OCI-M2 (cell line): ENCODE results near the gene IBA57.
"Not testable (repeated sequence)": the region's sequence is repeated elsewhere in the genome, so short reads cannot be mapped to it uniquely, and the experiment has no call there.

Experiments
- DNase-seq: peaks from one replicate; lab custom pipeline; 2025; ENCODE audit not compliant: unreplicated experiment; lab: John Stamatoyannopoulos, UW

The IBA57 gene

DNA sequence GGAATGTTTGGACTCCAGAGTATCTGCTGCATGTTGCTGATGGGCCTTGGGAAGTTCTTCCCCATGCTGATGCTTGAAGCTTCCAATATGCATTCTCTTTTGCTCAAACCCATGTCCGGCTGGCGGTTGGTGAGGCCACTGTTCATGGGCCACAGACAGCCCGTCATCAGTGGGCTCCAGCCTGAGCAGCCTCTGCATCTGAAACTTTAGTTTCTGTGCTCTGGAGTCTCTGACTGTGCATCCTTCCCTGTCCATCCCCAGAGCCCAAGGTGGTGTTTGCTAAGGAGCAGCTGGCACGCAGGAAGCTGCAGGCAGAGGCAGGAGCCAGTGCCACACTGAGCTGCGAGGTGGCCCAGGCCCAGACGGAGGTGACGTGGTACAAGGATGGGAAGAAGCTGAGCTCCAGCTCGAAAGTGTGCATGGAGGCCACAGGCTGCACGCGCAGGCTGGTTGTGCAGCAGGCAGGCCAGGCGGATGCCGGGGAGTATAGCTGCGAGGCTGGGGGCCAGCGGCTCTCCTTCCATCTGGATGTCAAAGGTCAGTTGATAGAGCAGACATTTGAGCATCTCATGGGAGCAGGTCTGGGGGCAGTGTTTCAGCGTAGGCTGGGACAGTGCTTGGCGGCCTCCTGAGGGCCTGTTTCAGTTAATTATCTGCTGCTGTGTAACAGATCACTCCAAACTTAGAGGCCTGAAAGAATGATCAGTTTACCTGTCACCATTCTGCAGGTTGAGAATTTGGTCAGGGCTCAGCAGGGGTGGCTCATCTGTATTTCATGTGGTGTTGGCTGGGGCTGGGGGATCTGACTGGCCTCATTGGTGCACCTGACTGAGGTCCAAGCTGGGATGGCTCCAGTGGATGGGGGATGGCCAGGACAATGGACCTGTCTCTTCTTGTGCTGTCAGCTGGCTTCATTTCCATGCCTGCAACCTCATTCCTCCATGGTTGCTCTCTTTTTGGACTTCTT lies 58.9 kb downstream of the IBA57 start:
- no peak for DNase-seq

DNA sequence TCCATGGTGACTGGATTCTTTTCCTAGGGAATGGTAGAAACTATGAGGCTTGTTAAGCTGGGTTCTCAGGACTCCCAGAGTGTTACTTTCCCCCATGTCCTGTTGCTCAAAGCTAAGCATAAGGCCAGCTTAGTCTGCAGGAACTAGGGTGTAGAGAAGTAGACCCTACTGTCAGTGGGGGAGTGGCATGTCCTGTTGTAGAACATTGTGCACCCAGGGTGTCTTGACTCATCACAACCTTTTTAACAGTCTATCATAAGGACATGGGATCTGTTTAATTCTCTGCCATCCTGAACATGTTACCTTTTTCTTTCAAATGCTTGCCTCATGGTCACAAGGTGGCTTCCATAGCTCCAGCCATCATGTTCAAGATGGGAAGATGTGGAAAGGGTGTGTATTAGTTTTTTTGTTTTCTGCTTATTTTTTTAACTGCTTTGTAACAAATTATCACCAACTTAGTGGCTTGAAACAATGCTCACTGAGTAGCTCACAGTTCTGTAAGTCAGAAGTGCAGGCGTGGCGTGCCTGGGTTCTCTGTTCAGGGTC lies 59.6 kb downstream of the IBA57 start:
- no peak for DNase-seq

DNA sequence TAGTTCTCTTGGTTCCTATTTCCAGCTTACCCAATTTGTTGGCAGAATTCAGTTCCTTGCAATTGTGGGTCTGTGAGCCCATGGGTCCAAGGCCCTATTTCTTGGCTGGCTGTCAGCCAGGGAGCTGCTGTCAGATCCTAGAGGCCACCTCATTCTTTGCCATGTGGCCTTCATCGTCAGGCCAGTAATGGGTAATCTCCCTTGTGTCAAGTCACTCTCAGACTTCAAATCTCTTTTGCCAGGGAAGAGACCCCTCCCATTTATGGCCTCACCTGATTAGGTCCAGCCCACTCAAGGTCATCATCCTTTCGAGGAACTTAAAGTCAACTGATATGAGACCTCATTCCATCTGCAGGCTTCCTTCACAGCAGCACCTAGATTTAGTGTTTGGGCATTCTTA lies 60.1 kb downstream of the IBA57 start:
- DNase-seq = no peak

DNA sequence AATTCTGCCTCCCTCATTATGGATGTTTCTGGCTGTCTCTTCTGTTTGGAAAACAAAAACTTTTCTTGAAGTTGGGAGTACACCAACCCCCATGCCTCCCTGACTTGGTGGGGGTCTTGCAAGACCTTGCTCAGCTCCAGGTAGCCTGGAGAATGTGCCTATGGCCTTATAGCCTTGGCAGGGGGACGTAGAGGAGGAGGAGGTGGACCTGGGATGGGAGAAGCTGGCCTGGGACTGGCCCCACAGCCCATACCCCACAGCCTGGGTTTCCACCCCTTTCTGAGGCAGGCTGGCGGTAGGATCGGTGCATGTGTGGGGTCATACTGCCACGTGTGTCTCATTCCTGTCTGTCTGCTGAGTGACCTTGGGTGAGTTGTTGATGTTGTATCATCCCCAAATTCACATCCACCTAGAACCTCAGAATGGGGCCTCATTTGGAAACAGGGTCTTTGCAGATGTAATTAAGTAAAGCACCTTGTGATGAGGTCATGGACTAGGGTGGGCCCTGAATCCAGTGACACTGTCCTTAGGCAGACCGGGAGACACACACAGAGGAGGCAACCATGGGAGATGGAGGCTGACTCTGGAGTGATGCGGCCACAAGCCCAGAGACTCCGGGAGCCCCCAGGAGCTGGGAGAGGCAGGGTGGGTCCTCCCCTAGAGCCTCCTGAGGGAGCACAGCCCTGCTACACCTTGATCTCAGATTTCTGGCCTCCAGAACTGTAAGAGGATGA lies 60.7 kb downstream of the IBA57 start:
- no peak for DNase-seq

DNA sequence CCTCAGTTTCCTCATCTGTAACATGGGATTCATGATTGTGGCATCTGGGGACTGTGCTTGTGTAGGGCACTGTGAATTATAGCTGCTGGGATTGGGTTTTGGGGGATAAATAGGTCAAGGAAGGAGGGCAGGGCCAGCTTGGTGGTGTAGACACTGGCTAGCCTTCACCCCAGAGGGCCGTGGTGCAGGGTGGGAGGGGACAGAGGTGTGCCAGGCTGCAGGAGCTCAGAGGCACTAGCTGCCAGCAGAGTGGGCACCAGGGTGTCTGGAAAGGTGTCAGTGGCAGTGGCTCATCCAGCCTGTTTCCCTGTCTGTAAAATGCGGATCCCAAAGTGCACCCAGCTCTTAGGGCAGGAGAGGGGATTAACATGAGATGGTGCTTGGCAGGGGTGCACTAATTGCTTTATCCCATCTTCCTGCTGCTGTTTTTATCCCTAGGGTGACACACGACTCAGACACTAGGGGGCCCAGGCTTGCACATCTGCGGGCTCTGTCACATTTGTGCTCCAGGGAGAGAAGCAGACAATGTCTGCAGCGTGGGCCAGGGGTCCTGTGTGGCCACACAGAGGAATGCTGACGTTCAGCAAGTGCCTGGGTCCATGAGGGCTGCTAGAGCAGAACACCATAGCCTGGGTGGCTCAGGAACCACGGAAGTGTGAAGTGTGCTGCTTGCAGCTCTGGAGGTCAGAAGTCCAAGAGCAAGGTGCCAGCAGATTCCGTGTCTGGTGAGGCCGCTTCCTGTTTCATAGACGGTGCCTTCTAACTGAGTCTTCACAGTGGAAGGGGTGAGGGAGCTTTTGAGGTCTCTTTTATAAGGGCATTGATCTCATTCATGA lies 61.6 kb downstream of the IBA57 start:
- DNase-seq = no peak

DNA sequence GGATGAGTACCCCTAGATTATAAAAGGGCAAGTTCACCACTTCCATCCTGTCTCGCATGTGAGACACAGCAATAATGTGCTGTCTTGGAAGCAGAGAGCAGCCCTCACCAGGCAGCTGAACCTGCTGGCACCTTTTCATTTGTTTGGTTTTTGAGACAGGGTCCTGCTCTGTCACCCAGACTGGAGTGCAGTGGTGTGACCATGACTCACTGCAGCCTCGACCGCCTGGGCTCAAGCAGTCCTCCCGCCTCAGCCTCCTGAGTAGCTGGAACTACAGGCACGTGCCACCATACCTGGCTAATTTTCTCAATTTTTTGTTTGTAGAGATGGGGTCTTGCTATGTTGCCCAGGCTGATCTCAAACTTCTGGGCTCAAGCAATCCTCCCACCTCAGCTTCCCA lies 62.5 kb downstream of the IBA57 start:
- not testable (repeated sequence) for DNase-seq

DNA sequence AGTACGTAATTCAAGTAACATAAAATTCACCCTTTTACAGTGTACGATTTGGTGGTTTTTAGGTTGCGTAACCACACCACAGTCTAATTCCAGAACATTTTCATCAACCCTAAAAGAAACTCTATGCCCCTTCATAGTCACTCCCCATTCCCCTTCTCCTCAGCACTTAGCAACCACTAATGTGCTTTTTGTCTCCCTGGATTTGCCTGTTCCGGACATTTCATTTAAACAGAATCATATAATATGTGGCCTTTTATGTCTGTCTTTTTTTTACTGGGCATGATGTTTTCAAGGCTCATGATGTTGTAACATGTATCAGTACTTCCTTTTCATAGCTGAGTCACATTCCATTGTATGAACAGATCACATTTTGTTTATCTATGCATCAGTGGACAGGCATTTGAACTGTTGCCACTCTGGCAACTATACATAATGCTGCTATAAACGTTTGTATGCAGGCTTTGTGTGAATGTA lies 63.0 kb downstream of the IBA57 start:
- DNase-seq = no peak

DNA sequence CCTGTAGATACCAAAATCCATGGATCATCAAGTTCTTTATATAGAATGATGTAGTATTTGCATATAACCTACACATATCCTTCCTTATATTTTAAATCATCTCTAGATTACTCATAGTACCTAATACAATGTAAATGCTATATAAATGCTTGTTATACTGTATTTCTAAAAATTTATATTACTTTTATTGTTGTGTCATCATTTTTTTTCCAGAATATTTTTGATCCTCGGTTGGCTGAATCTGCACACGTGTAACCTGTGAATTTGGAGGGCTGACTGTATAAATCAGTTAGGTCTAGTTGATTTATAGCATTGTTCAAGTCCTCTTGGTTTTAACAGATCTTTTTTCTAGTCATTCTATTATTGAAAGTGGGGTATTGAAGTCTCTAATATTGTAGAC lies 65.6 kb downstream of the IBA57 start:
- DNase-seq = no peak
